ENCODE measurements around the gene OTOG.

OTOG gene

GRCh38 chr11:17517186-17517585 lies 29.9 kb upstream of the OTOG start:
- no peak for DNase-seq
- intact Hi-C loops (cut with DNase I): no loop called here

DNA sequence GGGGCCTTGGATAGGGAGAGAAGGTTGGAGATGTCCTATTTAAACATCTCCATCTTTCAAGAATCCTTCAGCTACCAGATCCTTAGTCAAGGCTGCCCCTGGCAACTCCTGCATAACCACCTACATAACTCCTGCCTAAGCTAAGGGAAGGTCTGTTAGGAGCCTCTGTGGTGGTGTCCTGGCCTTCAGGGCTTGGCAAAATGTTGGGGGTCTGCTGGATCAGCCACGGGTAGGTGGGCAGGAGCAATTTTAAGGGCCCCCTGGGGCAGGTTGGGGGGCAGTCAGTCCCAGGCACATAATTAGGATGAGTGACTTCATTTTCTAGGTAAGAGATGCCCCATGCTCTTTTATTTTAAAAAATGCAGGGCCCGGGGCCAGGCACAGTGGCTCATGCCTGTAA lies 28.7 kb upstream of the OTOG start:
- intact Hi-C loops (cut with DNase I): no loop called here
- no peak for DNase-seq

DNA sequence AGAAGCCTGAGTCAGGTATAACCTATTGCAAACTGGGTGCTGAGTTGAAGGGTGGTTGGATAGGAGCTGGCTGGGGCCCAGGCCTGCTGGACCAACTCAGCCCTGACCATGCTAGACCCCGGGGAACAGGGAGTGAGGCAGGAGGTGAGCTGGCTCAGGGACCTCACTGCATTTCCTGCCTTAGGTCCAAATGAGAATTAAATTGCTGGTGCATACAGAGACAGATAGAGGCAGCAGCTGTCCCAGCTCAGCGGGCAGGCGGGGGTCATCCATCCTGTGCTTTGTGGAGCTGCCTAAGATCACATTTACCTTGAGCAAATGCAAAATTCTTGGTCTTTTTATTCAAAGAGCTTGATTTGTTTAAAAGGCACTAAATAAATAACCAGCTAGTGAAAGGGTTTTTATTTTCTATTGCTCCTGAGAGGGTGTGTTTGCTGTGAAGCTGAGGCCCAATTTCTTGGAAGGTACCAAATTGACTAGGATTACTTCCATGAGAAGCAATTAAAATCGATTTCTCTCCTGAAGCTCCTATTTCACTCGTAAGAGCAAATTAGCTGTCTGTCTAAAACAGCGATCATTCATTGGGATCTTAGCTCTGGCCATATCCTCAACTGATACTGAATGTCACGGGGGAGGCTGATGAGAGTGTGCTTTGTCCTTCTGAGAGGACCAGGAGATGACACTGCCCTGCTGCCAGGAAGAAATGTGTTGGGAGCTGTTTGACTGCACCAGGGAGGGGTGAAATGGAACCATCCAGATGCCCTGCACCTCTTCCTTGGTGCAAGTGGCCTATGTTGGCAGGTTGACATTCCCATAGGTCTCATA lies 27.8 kb upstream of the OTOG start:
- DNase-seq: peak in 21 of 42 donors; percentile 27 to 77 (median 59)
- intact Hi-C loops (cut with DNase I): no loop called here

- DNase-seq: no peak
- intact Hi-C loops (cut with DNase I): no loop called here
Measured at GRCh38 chr11:17521106-17521900, 25.8 kb upstream of the OTOG start.

DNA sequence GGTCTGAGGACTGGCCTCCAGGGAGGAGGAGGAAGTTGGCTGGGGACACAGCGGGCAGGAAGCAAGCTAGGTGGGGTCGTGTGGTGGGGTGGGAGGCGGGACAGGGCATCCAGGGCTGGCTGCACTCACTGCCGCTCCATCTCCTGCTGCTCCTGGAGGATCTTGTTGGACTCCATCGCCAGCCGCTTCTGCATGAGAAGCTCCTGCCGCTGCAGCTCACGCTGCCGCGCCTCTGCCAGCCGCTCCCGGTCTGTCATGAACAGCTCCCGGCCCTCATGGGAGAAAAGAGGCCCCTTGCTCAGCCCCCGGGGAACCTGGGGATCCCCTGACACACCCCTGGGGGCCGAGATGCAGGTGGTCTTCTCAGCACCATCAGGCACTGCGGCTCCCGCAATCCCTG lies 24.4 kb upstream of the OTOG start:
- DNase-seq: no peak
- intact Hi-C loops (cut with DNase I): no loop called here

DNA sequence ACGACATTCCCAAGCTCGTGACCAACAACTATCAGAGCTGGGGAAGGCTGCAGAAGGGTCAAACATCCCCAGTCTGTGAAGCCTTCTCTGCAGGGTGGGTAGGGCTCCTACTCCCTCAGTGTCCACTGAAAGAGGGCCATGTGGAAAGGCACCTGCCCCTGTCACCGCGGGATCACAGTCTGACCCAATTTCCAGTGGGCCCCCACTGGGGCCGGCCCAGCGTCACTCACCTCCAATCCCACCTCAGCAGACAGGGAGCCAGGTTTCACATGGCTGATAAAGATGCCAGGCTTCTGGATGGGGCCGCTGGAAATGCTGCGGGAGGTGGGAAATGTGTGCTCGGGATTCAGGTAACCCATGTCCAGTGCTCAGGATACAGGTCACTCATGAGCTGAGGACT lies 22.8 kb upstream of the OTOG start:
- no peak for DNase-seq
- intact Hi-C loops (cut with DNase I): no loop called here

GRCh38 chr11:17525570-17525969 lies 21.5 kb upstream of the OTOG start:
- intact Hi-C loops (cut with DNase I): loop anchor here (5.0 kb wide), 1 partner anchor 143 kb away; no protein-coding TSS in a partner anchor

DNA sequence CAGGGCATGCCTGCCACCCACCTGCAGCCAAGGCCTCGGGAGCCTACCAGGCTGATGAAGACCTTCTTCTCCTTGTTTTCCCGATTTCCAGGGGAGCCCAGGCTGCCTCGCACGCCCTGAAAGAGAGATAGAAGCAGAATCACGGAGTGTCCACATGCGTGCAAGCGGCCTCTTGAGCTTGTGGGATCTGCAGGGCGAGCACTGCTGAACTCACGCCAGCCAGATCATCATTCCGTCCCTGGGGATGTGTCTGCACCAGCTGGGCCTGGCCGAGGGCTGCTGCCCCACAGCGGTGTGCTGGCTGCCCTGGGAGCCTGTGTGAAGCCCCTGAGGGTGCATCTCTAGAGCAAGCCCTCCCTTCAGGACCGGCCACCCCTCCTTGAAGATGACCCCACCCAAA lies 20.7 kb upstream of the OTOG start:
- DNase-seq: peak in 4 of 42 donors; percentile 22 to 57 (median 40)
- intact Hi-C loops (cut with DNase I): loop anchor here (5.0 kb wide), 1 partner anchor 144 kb away; no protein-coding TSS in a partner anchor

More at GRCh38 chr11:17525570-17525969, 21.5 kb upstream of the OTOG start:
- no peak for DNase-seq

GRCh38 chr11:17526931-17527627 lies 20.0 kb upstream of the OTOG start:
- DNase-seq: no peak

GRCh38 chr11:17527628-17527995 lies 19.4 kb upstream of the OTOG start:
- DNase-seq: no peak
- intact Hi-C loops (cut with DNase I): loop anchor here (5.0 kb wide), 1 partner anchor 145 kb away; no protein-coding TSS in a partner anchor

More at GRCh38 chr11:17526931-17527627, 20.0 kb upstream of the OTOG start:
- intact Hi-C loops (cut with DNase I): loop anchor here (5.0 kb wide), 1 partner anchor 145 kb away; no protein-coding TSS in a partner anchor

DNA sequence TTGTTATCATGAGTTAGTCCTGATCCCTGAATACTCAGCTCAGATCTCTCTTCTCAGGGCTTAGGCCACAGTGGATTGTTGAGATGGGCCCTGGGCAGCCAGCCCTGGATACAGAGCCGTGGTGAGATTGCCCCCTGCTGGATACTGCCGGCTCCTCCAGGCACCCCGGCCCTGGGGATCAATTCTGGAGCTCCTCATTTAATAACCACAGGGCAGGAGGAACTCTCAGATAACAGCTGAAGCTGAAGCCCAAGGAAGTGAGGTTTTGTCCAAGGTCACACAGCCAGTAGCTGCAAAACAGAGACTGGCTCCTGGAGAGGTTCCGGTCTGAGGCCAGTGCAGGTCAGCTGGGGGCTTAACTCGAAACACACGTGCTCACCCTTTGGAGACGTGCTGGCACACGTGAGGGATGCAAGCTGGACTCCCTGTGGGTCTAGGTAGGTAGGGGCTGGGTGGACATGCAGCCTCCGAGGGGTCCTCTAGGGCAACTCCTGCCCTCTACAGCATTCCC lies 18.8 kb upstream of the OTOG start:
- intact Hi-C loops (cut with DNase I): loop anchor here (5.0 kb wide), 1 partner anchor 146 kb away; no protein-coding TSS in a partner anchor
- peak; percentile 62 to 89 (median 78) for DNase-seq

GRCh38 chr11:17528906-17529843 lies 17.9 kb upstream of the OTOG start:
- DNase-seq: peak in 5 of 42 donors; percentile 22 to 53 (median 34)
- intact Hi-C loops (cut with DNase I): loop anchor here (5.0 kb wide), 1 partner anchor 147 kb away; no protein-coding TSS in a partner anchor

- DNase-seq: peak in 27 of 42 donors; percentile 6 to 72 (median 48)
- intact Hi-C loops (cut with DNase I): loop anchor here (5.0 kb wide), 1 partner anchor 148 kb away; no protein-coding TSS in a partner anchor
Measured at GRCh38 chr11:17529844-17530185, 17.2 kb upstream of the OTOG start.

DNA sequence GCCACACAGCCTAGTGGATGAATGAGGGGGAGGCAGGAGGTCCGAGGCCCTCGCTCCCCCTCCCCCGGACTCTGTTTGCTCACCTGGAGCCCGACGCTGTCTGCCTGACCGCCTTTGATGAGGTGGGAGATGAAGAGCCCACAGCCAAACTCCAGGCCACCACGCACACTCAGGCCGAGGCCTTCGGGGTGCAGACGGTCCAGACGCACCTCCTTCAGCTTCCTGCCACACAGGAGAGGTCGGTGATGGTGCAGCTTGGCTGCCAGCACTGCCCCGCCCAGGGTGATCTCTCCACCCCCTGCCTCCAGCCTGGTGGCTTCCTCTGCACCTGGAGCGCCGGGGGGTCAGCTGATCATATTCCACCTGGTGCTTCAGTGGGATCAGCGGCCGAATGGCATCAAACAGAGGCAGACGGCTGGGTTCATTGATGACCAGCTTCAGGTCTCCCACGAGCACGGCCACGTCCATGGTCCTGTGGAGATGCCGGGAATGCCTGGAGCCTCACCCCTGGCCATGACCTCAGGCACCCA lies 15.9 kb upstream of the OTOG start:
- no peak for DNase-seq
- intact Hi-C loops (cut with DNase I): no loop called here

DNA sequence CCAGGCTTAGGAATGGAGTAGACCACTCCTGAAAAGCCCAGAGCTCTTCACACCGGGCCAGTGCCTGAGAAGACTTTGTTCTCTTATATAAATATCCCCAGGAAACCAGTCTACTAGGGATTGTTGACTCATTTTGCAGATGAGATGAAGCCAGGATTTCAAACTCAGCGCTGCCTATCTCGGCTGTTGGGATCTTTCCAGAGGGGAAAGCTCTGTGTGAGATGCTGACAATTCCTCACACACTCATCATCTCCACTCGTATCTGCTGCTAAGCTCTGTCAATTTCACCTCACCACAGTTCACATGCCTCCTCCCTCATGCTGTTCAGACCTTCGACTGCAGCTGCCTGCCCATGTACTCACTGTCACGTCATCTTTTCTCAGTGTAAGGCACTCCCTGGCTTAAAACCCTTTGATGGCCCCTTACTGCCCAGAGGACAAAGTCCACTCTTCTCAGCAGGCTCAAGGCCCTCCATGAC lies 15.4 kb upstream of the OTOG start:
- intact Hi-C loops (cut with DNase I): no loop called here
- peak in 21 of 42 donors; percentile 20 to 70 (median 49) for DNase-seq

DNA sequence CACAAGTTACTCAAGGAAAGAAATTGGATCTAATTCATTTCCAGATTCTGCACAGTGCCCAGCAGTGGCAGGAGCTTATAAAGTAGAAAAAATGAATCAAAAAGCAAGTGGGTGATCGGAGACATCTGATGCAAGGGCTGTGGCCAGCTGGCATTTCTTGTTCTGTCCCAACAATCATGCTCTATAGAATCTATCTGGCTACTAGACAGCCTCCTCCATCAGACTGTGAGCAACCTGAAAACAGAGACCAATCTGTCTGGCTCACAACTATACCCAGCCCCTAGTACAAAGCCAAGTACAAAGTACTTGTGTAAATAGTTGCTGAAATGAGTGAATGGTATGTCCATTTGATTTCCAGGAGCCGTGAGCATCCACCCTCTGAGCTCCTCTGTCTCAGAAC lies 14.3 kb upstream of the OTOG start:
- intact Hi-C loops (cut with DNase I): no loop called here
- DNase-seq: no peak

DNA sequence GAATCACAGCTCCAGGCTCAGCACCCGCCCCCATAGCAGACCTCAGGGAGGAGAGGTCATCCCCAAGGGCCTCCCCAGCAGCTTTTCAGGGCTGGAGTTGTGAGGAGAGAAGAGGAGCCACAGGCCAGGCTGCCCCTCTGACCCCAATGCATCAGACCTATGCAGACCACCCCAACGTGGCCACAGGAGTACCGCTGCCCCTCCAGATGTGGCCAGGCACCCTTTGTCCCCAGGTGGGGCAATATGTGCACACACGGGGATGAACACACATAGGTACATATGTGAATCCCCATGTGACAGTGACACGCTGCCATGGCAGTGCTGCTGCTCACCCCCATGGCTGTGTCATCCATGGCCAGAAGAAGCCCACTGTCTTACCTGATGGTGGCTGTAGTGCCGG lies 13.7 kb upstream of the OTOG start:
- no peak for DNase-seq
- intact Hi-C loops (cut with DNase I): no loop called here
